Neural progenitor cell (in vitro differentiated cells): ENCODE measurements around the gene PPAN.

ENCODE experiments used
- CTCF ChIP-seq: fragments of 200-600 bp; sonication (generic); IDR thresholded peaks from 2 replicates; pipeline ENCODE4 v1.5.1; 2017; ENCODE audit warnings: antibody characterized with exemption, mild to moderate bottlenecking
- EZH2phosphoT487 ChIP-seq: fragments of 200-600 bp; sonication (generic); IDR thresholded peaks from 2 replicates; pipeline ENCODE4 v1.6.1; 2017; ENCODE audit warnings: antibody characterized with exemption

GRCh38 chr19:10158071-10158470 is 51.9 kb downstream of the PPAN start:
- no peak for TF ChIP-seq CTCF
- TF ChIP-seq EZH2phosphoT487: no peak
